Measurements from ENCODE around the gene NMS.

GRCh38 chr2:100524331-100524730 is 54.0 kb downstream of the NMS start:
- no peak for TF ChIP-seq EZH2 (IDR thresholded peaks at IDR 0.05; ENCODE audit: borderline replicate concordance, low read depth, low read length, poor library complexity, severe bottlenecking)
- TF ChIP-seq CTCF (conservative IDR thresholded peaks at IDR 0.05; ENCODE audit: low read depth, low read length), result no peak
